Effector memory CD8-positive, alpha-beta T cell (primary cell): ENCODE measurements around the gene RNF224.

Experiments
- ATAC-seq: fragments of 150-1000 bp; cut with Tn5 transposase; replicated peaks from 2 replicates; pipeline ENCODE4 v1.10.0; 2021; ENCODE audit warnings: mild to moderate bottlenecking, moderate library complexity
- DNase-seq, 3 experiments: peaks; one replicate each; pipeline ENCODE4 v3.0.0; 2021
- H3K27ac Mint-ChIP-seq, 2 donors: one replicate each; pipeline ENCODE4 v1.8.0; 2022; ENCODE audit warnings: mild to moderate bottlenecking in 2 of 2, mixed read lengths in 2 of 2, moderate library complexity in 2 of 2
- H3K27me3 Mint-ChIP-seq, 2 donors: one replicate each; pipeline ENCODE4 v1.8.0; 2022; ENCODE audit warnings: mixed read lengths in 2 of 2
- H3K36me3 Mint-ChIP-seq: one replicate; pipeline ENCODE4 v1.8.0; 2022; ENCODE audit warnings: mild to moderate bottlenecking, moderate library complexity, mixed read lengths; ENCODE audit not compliant: insufficient read depth
- H3K4me1 Mint-ChIP-seq, 2 donors: one replicate each; pipeline ENCODE4 v1.8.0; 2022; ENCODE audit warnings: low read depth in 2 of 2, mixed read lengths in 2 of 2
- H3K4me3 Mint-ChIP-seq, 2 donors: one replicate each; pipeline ENCODE4 v1.8.0; 2022; ENCODE audit warnings: mild to moderate bottlenecking in 2 of 2, mixed read lengths in 2 of 2, moderate library complexity in 2 of 2
- H3K9me3 Mint-ChIP-seq, 2 donors: one replicate each; pipeline ENCODE4 v1.8.0; 2022; ENCODE audit warnings: mixed read lengths in 2 of 2

Gene RNF224

DNA sequence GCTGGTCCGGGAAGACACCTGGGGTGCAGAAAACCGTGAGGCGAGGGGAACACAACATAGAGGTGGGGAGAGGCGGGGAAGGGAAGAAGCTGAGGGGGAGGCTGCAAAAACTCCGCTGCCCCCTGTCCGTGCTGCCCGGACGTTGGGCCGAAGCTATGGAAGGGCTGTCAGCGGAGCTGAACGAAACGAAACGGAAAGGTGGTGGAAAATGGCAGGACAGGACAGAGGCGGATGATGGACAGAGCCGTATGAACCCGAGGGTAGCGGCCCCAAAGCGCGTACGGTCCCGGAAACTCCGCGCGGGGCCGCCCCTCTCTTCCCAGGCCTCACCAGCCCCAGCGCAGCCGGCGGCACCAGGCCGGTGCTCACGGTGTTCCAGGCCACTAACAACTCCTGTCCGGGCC is 39.2 kb upstream of the RNF224 start:
- H3K27ac Mint-ChIP-seq: peak overlapping the region; percentile 82 to 95
- H3K9me3 Mint-ChIP-seq: no peaks in the 10 kb centered on the region
- peak overlapping the region; percentile 91 to 92 for H3K4me3 Mint-ChIP-seq
- DNase-seq (no peak), ATAC-seq (peak; percentile 26)
- H3K4me1 Mint-ChIP-seq: peaks cover 36 to 40% of the 10 kb centered on the region in 2 donors
- no peaks in the 10 kb centered on the region for H3K27me3 Mint-ChIP-seq
- H3K36me3 Mint-ChIP-seq: peaks cover 50% of the 10 kb centered on the region

DNA sequence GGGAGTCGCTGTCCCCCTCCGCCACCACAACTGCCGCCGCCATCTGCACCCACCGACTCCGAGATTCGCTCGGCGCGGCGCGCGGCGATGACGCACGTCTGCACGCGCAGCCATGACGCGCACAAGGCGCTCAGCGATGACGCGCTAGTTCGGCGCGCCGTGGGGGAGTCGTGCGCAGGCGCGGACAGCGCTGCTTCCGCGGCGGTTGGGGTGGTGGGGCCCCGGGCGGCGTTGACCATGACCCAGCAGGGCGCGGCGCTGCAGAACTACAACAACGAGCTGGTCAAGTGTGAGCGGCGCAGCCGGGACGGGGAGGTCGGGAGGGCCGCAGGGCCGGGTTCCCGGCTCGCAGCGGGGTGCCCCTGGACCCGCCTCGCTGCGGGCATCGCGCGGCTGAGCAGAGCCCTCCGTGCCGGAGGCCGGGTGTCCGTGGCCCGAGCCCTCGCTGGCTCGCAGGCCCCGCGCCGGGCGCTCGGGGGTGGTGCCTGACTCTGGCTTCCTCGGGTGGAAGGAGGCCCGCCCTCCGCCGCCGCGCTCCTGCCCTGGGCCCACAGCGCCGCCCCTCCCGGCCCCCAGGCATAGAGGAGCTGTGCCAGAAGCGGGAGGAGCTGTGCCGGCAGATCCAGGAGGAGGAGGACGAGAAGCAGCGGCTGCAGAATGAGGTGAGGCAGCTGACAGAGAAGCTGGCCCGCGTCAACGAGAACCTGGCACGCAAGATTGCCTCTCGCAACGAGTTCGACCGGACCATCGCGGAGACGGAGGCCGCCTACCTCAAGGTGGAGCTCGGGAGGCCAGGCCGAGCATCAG is 38.6 kb upstream of the RNF224 start, which contains the start of the genes ANAPC2 and SSNA1:
Gene ANAPC2, minus strand, starts transcription at position 71 of the 807 bp plus-strand sequence. Its CDS starts 28 bp downstream, at position 43.
Gene SSNA1, plus strand, starts transcription at position 187 of the 807 bp plus-strand sequence. Its CDS starts 51 bp downstream, at position 238.
- no peaks in the 10 kb centered on the region for H3K9me3 Mint-ChIP-seq
- H3K27me3 Mint-ChIP-seq: no peaks in the 10 kb centered on the region
- ATAC-seq: peak; percentile 79
- peak within 1 kb of the TSS; percentile 91 to 92 for H3K4me3 Mint-ChIP-seq
- H3K36me3 Mint-ChIP-seq: peaks cover 46% of the 10 kb centered on the region
- peak within 1 kb of the TSS; percentile 82 to 95 for H3K27ac Mint-ChIP-seq
- peak; percentile 92 to 96 (median 96) for DNase-seq
- peaks cover 36 to 40% of the 10 kb centered on the region in 2 donors for H3K4me1 Mint-ChIP-seq

DNA sequence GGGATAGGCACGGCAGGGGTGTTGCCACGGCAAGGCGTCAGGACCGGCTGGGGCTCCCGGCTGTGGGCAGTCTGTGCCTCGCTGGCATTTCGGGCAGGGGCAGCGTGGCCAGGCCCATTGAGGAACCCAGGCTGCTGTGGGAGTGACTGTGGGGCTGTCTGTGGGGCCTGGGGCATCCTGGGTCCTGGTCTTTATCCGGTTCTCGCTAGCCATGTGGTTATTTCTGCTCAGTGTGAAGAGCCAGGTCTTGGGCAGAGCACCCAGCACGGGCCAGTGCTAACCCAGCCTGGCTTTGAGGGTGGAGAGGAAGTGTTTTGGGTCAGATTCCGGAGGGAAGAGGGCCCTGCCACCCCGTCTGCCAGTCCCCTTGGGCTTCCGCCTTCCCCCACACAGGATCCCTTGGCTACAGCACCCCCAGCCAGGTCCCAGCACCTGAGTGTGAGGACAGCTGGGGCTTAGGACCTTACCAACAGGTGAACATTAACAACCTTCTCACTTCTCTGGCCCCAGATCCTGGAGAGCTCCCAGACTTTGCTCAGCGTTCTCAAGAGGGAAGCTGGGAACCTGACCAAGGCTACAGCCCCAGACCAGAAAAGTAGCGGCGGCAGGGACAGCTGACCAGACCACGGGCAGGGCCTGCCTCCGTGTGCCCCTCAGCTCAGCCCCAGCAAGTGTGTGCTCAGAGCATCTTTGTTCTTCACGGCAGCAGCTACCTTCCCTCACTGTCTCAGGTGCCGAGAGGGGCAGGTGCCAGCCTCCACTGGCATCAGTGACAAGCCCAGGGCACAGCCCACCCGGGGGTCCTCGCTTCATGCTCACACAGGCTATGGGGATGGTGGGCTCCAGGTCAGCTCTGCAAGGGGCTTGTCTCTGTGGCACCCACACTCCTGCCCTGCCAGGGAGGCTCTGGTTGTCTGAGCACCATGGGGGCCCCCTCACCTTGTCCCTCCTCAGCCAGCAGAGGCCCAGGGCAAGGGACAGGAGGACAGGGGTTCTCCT is 37.7 kb upstream of the RNF224 start:
- H3K9me3 Mint-ChIP-seq: no peaks in the 10 kb centered on the region
- no peak for DNase-seq
- peaks cover 37% of the 10 kb centered on the region for H3K36me3 Mint-ChIP-seq
- H3K4me3 Mint-ChIP-seq: peak overlapping the region; percentile 91 to 92
- H3K4me1 Mint-ChIP-seq: peaks cover 30 to 33% of the 10 kb centered on the region in 2 donors
- H3K27me3 Mint-ChIP-seq: no peaks in the 10 kb centered on the region
- no peak for ATAC-seq
- peak overlapping the region; percentile 82 to 95 for H3K27ac Mint-ChIP-seq

DNA sequence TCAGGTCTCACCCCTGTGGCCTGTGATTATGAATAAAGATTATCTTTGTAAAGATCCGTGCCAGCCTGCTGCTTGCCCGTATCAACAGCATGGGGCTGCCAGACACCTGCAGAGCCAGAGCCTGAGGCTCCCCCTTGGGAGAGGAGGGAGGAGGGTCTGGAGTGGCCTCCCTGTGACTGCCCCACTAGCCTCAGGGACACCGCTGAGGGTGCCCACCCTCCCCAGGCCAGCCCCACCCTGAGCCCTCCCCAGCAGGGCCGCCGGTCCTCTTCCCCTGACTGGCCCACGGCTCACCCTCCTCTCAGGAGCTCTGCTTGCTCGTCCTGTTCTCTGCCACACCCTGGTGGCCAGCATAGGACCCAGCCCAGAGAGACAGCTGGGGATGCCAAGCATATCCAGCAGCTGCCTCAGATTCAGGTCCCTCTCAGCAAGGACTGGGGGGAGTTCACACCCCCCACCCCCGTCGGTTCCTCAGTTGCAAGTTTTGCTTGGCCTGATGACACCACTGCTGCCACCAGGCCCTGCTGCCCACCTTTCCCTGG is 36.9 kb upstream of the RNF224 start:
- H3K4me3 Mint-ChIP-seq: peak overlapping the region; percentile 91 to 92
- ATAC-seq (no peak), DNase-seq (no peak)
- H3K27me3 Mint-ChIP-seq: no peaks in the 10 kb centered on the region
- peak overlapping the region; percentile 86 to 95 for H3K27ac Mint-ChIP-seq
- H3K9me3 Mint-ChIP-seq: no peaks in the 10 kb centered on the region
- peaks cover 34% of the 10 kb centered on the region for H3K36me3 Mint-ChIP-seq
- H3K4me1 Mint-ChIP-seq: peaks cover 29 to 31% of the 10 kb centered on the region in 2 donors

DNA sequence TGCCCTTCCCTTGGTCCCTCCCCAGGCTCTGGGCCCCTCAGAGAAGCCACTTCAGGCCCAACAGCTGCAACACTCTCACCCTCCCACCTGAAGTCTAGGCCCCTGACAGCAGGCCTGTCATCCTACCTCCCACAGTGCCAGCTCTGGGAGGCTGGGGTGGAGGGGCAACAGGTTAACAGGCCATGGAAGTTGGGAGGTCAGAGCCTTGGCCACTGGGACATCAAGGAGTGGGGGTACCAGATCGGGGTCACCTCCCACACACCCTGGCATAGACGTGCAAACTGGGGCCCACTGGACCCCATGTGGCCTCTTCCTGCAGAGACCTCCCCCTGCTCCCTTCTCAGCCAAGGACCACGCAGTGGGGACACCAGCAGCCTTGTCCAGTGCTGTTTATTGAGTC is 36.1 kb upstream of the RNF224 start:
- ATAC-seq (no peak), DNase-seq (no peak)
- Mint-ChIP-seq H3K36me3 (peaks cover 34% of the 10 kb centered on the region), H3K27me3 (no peaks in the 10 kb centered on the region), H3K27ac (peak overlapping the region; percentile 86 to 95), H3K4me3 (peak overlapping the region in 1 of 2 donors; percentile 51), H3K4me1 (peaks cover 29% of the 10 kb centered on the region in 2 donors), H3K9me3 (no peaks in the 10 kb centered on the region)

DNA sequence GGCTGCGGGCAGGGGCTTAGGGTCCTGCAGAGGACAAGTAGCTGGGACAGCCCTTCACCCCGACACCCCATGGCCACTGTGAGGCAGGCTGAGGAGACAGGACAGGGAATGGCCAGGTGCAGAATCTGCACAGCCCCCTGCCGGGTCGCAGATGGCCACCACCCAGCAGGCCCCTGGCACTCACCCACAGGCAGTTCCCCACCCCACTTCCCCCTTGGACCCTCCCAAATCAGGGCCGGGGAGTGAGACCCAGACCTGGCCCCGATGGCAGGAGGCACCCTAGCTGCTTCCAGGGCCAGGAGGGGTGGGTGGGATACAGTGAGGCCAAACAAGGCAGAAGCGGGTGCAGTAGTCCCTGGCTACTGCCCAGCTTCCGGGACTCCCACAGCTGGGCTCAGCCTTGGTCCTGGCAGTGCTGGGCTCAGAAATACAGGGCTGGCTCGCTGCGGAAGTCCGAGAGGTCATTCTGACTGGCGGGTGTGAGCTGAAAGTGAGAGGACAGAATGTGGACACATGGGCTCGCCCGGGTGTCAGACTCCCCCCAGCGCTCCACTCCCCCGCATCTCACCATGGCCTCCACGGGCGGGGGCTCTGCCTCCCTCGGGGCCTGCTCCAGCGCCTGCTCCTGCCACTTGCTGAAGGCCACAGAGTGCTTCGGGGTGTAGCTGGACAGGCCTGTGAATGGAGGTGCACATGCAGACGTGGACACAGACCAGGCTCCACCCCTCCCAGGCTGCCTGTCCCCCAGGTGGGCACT is 35.4 kb upstream of the RNF224 start:
- no peak for DNase-seq
- H3K4me3 Mint-ChIP-seq: no peak overlapping the region
- peaks cover 34% of the 10 kb centered on the region for H3K36me3 Mint-ChIP-seq
- peak overlapping the region in 1 of 2 donors; percentile 95 for H3K27ac Mint-ChIP-seq
- no peaks in the 10 kb centered on the region for H3K27me3 Mint-ChIP-seq
- ATAC-seq: no peak
- peaks cover 23 to 25% of the 10 kb centered on the region in 2 donors for H3K4me1 Mint-ChIP-seq
- H3K9me3 Mint-ChIP-seq: no peaks in the 10 kb centered on the region

DNA sequence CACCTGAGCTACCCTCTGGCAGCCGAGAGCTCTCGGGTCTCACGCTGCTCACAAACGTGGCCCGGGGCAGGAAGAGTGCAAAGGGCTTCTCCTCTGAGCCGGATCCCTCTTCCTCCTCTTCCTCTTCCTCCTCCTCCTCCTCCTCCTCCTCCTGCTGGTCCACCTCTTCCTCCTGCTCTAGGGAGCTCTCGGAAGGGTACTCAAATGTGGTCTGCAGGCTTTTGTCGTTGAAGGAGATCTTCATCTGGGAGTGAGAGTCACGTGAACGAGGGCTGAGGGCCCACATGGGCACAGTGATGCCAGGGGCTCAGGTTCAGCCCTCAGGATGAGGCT is 34.9 kb upstream of the RNF224 start:
- Mint-ChIP-seq H3K4me1 (peaks cover 19 to 23% of the 10 kb centered on the region in 2 donors), H3K27me3 (no peaks in the 10 kb centered on the region)
- no peak for ATAC-seq

DNA sequence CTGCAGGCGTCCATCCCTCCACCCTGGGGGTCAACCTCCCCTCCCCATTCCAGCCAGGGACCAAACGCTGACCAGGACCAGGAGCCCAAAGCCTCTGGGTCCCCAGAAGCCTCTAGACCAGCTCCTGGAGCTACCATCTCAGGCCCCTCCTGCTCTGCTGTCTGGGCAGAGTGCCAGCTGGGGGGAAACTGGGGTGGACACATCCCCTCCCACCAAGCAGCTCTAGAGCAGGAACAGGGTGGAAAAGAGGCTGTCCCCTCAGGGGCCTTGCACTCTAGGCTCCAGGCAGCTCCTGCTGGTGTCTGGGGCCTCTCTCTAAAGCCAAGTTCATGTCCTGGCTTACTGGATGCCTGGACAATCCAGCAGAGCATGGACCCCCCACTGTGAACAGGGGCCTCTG is 34.4 kb upstream of the RNF224 start:
- Mint-ChIP-seq H3K4me1 (peaks cover 16 to 18% of the 10 kb centered on the region in 2 donors), H3K4me3 (no peak overlapping the region), H3K27me3 (no peaks in the 10 kb centered on the region), H3K9me3 (no peaks in the 10 kb centered on the region), H3K27ac (no peak overlapping the region), H3K36me3 (peaks cover 25% of the 10 kb centered on the region)
- DNase-seq: no peak
- ATAC-seq: no peak

More for the DNA sequence above, 34.9 kb upstream of the RNF224 start:
- H3K4me3 Mint-ChIP-seq: no peak overlapping the region
- no peaks in the 10 kb centered on the region for H3K9me3 Mint-ChIP-seq
- no peak overlapping the region for H3K27ac Mint-ChIP-seq
- peaks cover 30% of the 10 kb centered on the region for H3K36me3 Mint-ChIP-seq
- no peak for DNase-seq

DNA sequence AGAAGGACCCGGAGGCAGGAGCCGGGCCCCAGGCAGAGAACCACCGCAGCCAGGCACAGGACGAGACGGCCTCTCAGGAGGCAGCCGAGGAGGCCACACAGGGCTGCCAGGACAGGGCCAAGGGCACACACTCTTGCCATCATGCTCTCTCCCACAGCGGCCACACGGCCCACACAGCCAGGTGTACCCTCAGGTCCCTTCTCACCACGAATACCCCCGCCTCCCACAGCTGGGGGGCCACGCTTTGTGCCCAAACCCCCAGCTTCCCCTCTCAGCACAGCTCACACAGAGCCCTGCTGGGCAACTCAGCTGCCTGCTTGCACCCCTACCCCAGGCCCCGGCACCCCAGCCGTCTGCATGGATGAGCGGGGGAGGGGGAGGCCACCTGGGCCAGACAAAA is 33.5 kb upstream of the RNF224 start:
- ATAC-seq: no peak
- DNase-seq: no peak
- Mint-ChIP-seq H3K36me3 (peaks cover 18% of the 10 kb centered on the region), H3K4me3 (no peak overlapping the region), H3K27me3 (no peaks in the 10 kb centered on the region), H3K27ac (no peak overlapping the region), H3K9me3 (no peaks in the 10 kb centered on the region), H3K4me1 (peaks cover 16% of the 10 kb centered on the region in 2 donors)

DNA sequence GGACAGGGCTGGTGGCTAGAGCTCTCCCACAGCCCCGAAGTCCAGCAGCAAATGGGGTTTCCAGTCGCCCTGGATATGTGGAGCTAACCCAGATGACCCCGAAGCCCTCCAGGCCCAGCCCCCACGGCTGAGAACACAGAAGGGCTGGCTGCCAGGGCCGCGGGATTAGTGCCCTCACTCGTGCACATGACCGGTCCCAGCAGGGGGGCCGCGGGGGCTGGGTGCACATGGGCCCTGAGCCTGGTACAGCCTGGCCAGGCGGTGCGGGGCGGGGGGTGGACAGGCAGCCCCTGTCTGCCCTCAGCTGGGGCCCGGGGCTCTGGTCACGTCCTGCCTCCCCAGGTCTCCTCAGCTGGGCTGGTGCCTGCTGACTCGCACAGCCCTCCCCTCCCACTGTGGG is 32.9 kb upstream of the RNF224 start:
- H3K4me3 Mint-ChIP-seq: no peak overlapping the region

DNA sequence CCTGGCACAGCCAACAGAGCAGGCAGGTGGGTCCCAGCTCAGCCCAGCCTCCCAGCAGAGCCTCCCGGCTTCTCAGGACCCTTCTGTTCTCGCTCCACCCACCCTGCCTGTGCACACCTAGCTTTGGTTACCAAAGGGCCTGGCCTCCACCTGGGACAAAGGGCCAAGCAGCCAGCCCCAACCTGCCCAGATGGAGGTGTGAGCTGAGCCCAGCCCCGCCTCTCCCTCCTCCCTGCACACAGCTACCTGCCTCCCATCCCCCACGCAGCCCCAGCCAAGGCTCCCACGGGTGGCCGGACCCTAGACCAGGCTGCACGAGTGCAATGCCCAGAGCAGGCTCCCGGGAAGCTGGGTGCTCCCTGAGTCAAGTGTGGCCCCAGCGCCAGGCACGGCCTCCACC is 32.4 kb upstream of the RNF224 start:
- Mint-ChIP-seq H3K9me3 (no peaks in the 10 kb centered on the region), H3K4me1 (peaks cover 9% of the 10 kb centered on the region in 2 donors), H3K27me3 (no peaks in the 10 kb centered on the region), H3K27ac (no peak overlapping the region), H3K36me3 (peaks cover 16% of the 10 kb centered on the region), H3K4me3 (no peak overlapping the region)
- ATAC-seq (no peak), DNase-seq (no peak)

More for the DNA sequence above, 32.9 kb upstream of the RNF224 start:
- Mint-ChIP-seq H3K36me3 (peaks cover 16% of the 10 kb centered on the region), H3K4me1 (peaks cover 11% of the 10 kb centered on the region in 2 donors), H3K27ac (no peak overlapping the region), H3K9me3 (no peaks in the 10 kb centered on the region), H3K27me3 (no peaks in the 10 kb centered on the region)
- no peak for ATAC-seq
- no peak for DNase-seq

DNA sequence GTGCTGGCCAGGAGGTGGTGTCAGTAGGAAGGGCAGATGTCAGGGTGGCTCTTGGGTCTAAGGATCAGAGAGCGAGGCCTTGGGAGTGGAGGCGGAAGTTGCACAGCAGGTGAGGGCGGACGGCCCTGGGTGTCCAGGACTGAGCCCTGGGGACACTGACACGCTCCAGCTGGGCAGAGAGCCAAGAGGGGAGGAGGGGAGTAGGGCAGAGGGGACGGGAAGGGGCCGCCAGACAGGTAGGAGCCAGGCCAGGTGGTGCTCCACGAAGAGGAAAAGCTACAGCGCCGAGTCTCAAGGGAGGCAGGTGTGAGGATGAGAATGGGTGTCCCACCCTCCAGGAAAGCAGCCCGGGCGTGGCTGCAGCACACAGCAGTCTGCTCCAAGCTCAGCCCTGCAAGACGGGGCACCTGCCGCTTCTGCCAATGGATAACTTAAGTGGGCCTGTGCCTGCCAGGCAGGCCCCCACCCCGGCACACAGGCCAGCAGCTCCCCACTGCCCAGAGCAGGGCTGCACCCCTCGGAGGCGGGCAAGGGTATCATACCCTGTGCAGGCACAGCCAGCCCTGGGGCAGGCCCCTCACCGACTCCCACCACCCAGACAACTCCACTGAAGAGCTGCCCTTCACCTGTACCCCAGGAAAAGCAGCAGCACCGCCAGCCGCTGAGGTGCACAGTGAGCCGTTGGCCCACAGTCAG is 31.6 kb upstream of the RNF224 start:
- H3K27me3 Mint-ChIP-seq: no peaks in the 10 kb centered on the region
- no peak overlapping the region for H3K4me3 Mint-ChIP-seq
- H3K27ac Mint-ChIP-seq: no peak overlapping the region
- no peak for DNase-seq
- peaks cover 13% of the 10 kb centered on the region for H3K36me3 Mint-ChIP-seq
- peaks cover 6% of the 10 kb centered on the region in 2 donors for H3K4me1 Mint-ChIP-seq
- no peaks in the 10 kb centered on the region for H3K9me3 Mint-ChIP-seq
- no peak for ATAC-seq
